HepG2 (cell line): ENCODE results near the gene ECD. TPM values are rescaled to one million over a fixed set of nuclear protein-coding genes. Genes with fewer than 3 reads are reported as not detected.

Experiments used
- DPF2 ChIP-seq: sonication (generic); formaldehyde crosslinking; IDR thresholded peaks from 2 replicates; pipeline ENCODE4 v1.4.0; 2020; ENCODE audit warnings: mild to moderate bottlenecking, low read depth, missing genetic modification reagents, borderline replicate concordance
- FOXJ3 ChIP-seq: sonication (generic); formaldehyde crosslinking; IDR thresholded peaks from 2 replicates; pipeline ENCODE4 v1.4.0; 2020; ENCODE audit warnings: missing genetic modification reagents, mild to moderate bottlenecking, borderline replicate concordance
- GLI4 ChIP-seq: sonication (generic); formaldehyde crosslinking; IDR thresholded peaks from 2 replicates; pipeline ENCODE4 v1.5.1; 2020; ENCODE audit warnings: missing genetic modification reagents, mild to moderate bottlenecking, moderate library complexity, borderline replicate concordance
- HDAC2 ChIP-seq: sonication (generic); formaldehyde crosslinking; IDR thresholded peaks from 2 replicates; pipeline ENCODE4 v1.4.0; 2020; ENCODE audit warnings: missing genetic modification reagents
- HMG20A ChIP-seq: IDR thresholded peaks from 2 replicates; pipeline ENCODE4 v1.6.1; 2016; ENCODE audit warnings: borderline replicate concordance
- HNF1A ChIP-seq, 2 experiments: sonication (generic) in 1 of 2; formaldehyde crosslinking in 1 of 2; IDR thresholded peaks; 2 replicates each; pipeline versions ENCODE4 v1.4.0 to v1.6.1; 2016 to 2020; ENCODE audit warnings: borderline replicate concordance in 1 of 2, low read depth in 1 of 2, mild to moderate bottlenecking in 1 of 2, missing genetic modification reagents in 1 of 2
- IKZF1 ChIP-seq: fragments of 450-650 bp; IDR thresholded peaks from 2 replicates; pipeline ENCODE4 v1.7.1; 2016
- IRX3 ChIP-seq: sonication (generic); formaldehyde crosslinking; IDR thresholded peaks from 2 replicates; pipeline ENCODE4 v1.8.1; 2023; ENCODE audit warnings: mild to moderate bottlenecking, low read depth, missing genetic modification reagents, borderline replicate concordance
- KDM1A ChIP-seq: IDR thresholded peaks from 2 replicates; pipeline ENCODE4 v1.6.1; 2016; ENCODE audit warnings: missing compliant biosample characterization
- MAFG ChIP-seq: sonication (generic); formaldehyde crosslinking; IDR thresholded peaks from 2 replicates; pipeline ENCODE4 v1.5.1; 2020; ENCODE audit warnings: mild to moderate bottlenecking, missing genetic modification reagents
- MEIS2 ChIP-seq: sonication (generic); formaldehyde crosslinking; IDR thresholded peaks from 2 replicates; pipeline ENCODE4 v1.9.0; 2021; ENCODE audit warnings: mild to moderate bottlenecking, missing genetic modification reagents
- MIXL1 ChIP-seq: IDR thresholded peaks from 2 replicates; pipeline ENCODE4 v1.6.1; 2016
- NFKBIZ ChIP-seq: IDR thresholded peaks from 2 replicates; pipeline ENCODE4 v1.6.1; 2018; ENCODE audit warnings: missing genetic modification reagents, missing compliant biosample characterization
- REPIN1 ChIP-seq: sonication (generic); formaldehyde crosslinking; IDR thresholded peaks from 2 replicates; pipeline ENCODE4 v1.8.0; 2022; ENCODE audit warnings: missing genetic modification reagents, low read depth, mild to moderate bottlenecking, borderline replicate concordance
- SAFB2 ChIP-seq: sonication (generic); formaldehyde crosslinking; IDR thresholded peaks from 2 replicates; pipeline ENCODE4 v1.5.1; 2020; ENCODE audit warnings: missing genetic modification reagents, low read depth, mild to moderate bottlenecking, borderline replicate concordance
- SIN3A ChIP-seq: IDR thresholded peaks from 2 replicates; pipeline ENCODE4 v1.6.1; 2011; ENCODE audit warnings: low read depth, mild to moderate bottlenecking, control low read depth, low read length, borderline replicate concordance
- SIX1 ChIP-seq: sonication (generic); formaldehyde crosslinking; IDR thresholded peaks from 2 replicates; pipeline ENCODE4 v1.4.0; 2020; ENCODE audit warnings: missing genetic modification reagents, borderline replicate concordance
- SSRP1 ChIP-seq: IDR thresholded peaks from 2 replicates; pipeline ENCODE4 v1.6.1; 2016; ENCODE audit warnings: control low read depth
- TOPORS ChIP-seq: sonication (generic); formaldehyde crosslinking; IDR thresholded peaks from 2 replicates; pipeline ENCODE4 v1.8.0; 2023; ENCODE audit warnings: mild to moderate bottlenecking, missing genetic modification reagents
- U2AF2 ChIP-seq: fragments of 200-400 bp; formaldehyde crosslinking; IDR thresholded peaks from 2 replicates; pipeline ENCODE4 v1.6.1; 2017; ENCODE audit warnings: low read depth, mild to moderate bottlenecking, low read length
- ZMYM4 ChIP-seq: sonication (generic); formaldehyde crosslinking; IDR thresholded peaks from 2 replicates; pipeline ENCODE4 v1.8.1; 2023; ENCODE audit warnings: mild to moderate bottlenecking, missing genetic modification reagents
- ZNF225 ChIP-seq: sonication (generic); formaldehyde crosslinking; IDR thresholded peaks from 2 replicates; pipeline ENCODE4 v1.4.0; 2020; ENCODE audit warnings: mild to moderate bottlenecking, missing genetic modification reagents
- ZNF276 ChIP-seq: sonication (generic); formaldehyde crosslinking; IDR thresholded peaks from 2 replicates; pipeline ENCODE4 v1.4.0; 2020; ENCODE audit warnings: mild to moderate bottlenecking, low read depth, missing genetic modification reagents
- ZNF383 ChIP-seq: sonication (generic); formaldehyde crosslinking; IDR thresholded peaks from 2 replicates; pipeline ENCODE4 v1.4.0; 2020; ENCODE audit warnings: missing genetic modification reagents, mild to moderate bottlenecking, borderline replicate concordance
- ZNF607 ChIP-seq: sonication (generic); formaldehyde crosslinking; IDR thresholded peaks from 2 replicates; pipeline ENCODE4 v1.5.1; 2020; ENCODE audit warnings: missing genetic modification reagents, mild to moderate bottlenecking, borderline replicate concordance
- ZNF746 ChIP-seq: sonication (generic); formaldehyde crosslinking; IDR thresholded peaks from 2 replicates; pipeline ENCODE4 v1.8.0; 2022; ENCODE audit warnings: mild to moderate bottlenecking, missing genetic modification reagents
- ZNF781 ChIP-seq: sonication (generic); formaldehyde crosslinking; IDR thresholded peaks from 2 replicates; pipeline ENCODE4 v1.5.1; 2020; ENCODE audit warnings: borderline replicate concordance, mild to moderate bottlenecking, missing genetic modification reagents; ENCODE audit errors: not compliant biosample characterization
- polyA plus RNA-seq, 8 experiments: library from polyadenylated mRNA; depleted of rRNA in 3 of 8; stranded (reverse) in 7 of 8; unstranded in 1 of 8; fragments of >200 nt; fragmentation: Illumina TruSeq in 4 of 8; extraction: Trizol in 4 of 8; gene quantifications; 2 replicates each; pipeline versions ENCODE4 v1.2.1 to v1.2.3, GENCODE V29; 2011 to 2016; ENCODE audit warnings: low read depth in 4 of 8, missing spikeins in 1 of 8, mixed read lengths in 1 of 8; ENCODE audit not compliant: insufficient read depth in 1 of 8
- total RNA-seq, 5 experiments: library from RNA; depleted of rRNA; stranded (reverse); fragments of >200 nt; fragmentation: Illumina TruSeq; extraction: Trizol; gene quantifications; 2 replicates each; pipeline ENCODE4 v1.2.3, GENCODE V29; 2016; ENCODE audit warnings: low read depth in 1 of 5

Gene ECD
- total and polyA plus RNA-seq, 2 of the 13 experiments (the other 11 are each of a cell fraction or from before 2014, with no cell fraction given) = 21.5 to 27.6 TPM

- TF ChIP-seq HNF1A (IDR thresholded peaks at IDR 0.05; ENCODE audit: low read depth) (0 out of 2 replicates have a peak, but pooled peaks have one; percentile 23), HNF1A (CRISPR knock-in tag; IDR thresholded peaks at IDR 0.05; ENCODE audit: borderline replicate concordance) (no peak), ZNF225 (CRISPR knock-in tag) (no peak), MEIS2 (CRISPR knock-in tag) (no peak), MAFG (no peak), SIX1 (CRISPR knock-in tag) (0 out of 2 replicates have a peak, but pooled peaks have one; percentile 56), ZNF781 (no peak), TOPORS (CRISPR knock-in tag) (no peak), NFKBIZ (no peak), REPIN1 (no peak), ZNF607 (no peak), IRX3 (CRISPR knock-in tag) (no peak), SAFB2 (CRISPR knock-in tag) (no peak), IKZF1 (no peak), U2AF2 (no peak), DPF2 (CRISPR knock-in tag) (0 out of 2 replicates have a peak, but pooled peaks have one; percentile 18), KDM1A (CRISPR knock-in tag) (no peak), MIXL1 (CRISPR knock-in tag) (peak; percentile 57; the same call in 1 of the 2 replicates), ZNF383 (CRISPR knock-in tag) (no peak), HMG20A (CRISPR knock-in tag) (peak; percentile 80), FOXJ3 (peak; percentile 72; the same call in 1 of the 2 replicates), SIN3A (no peak), HDAC2 (CRISPR knock-in tag) (peak; percentile 54; the same call in 1 of the 2 replicates), ZNF276 (CRISPR knock-in tag) (no peak), ZMYM4 (CRISPR knock-in tag) (peak; percentile 81), GLI4 (no peak), ZNF746 (CRISPR knock-in tag) (no peak), SSRP1 (CRISPR knock-in tag) (no peak)
Measured at GRCh38 chr10:73088304-73088703, 79.5 kb downstream of the ECD start (continued).
